Brain microvascular endothelial cell (primary cell): ENCODE results near the gene MYH9.

Experiments used
- DNase-seq: peaks from one replicate; pipeline ENCODE4 v3.0.0-alpha.2; 2020
- H3K27ac ChIP-seq: fragments of 250-450 bp; sonication (Bioruptor Pico); 2 replicates; pipeline ENCODE4 v1.5.1; 2020; ENCODE audit warnings: mild to moderate bottlenecking, moderate library complexity
- H3K27me3 ChIP-seq: fragments of 250-450 bp; sonication (Bioruptor Pico); replicated peaks from 2 replicates; pipeline ENCODE4 v1.5.1; 2020; ENCODE audit warnings: mild to moderate bottlenecking
- H3K36me3 ChIP-seq: fragments of 250-450 bp; sonication (Bioruptor Pico); replicated peaks from 2 replicates; pipeline ENCODE4 v1.5.1; 2020; ENCODE audit warnings: mild to moderate bottlenecking
- H3K4me3 ChIP-seq: 2 replicates; pipeline ENCODE4 v1.5.1; 2011; ENCODE audit warnings: low read depth, mild to moderate bottlenecking, control low read depth, low read length, moderate library complexity
- CTCF ChIP-seq: IDR thresholded peaks from 2 replicates; pipeline ENCODE4 v1.5.1; 2011; ENCODE audit warnings: low read depth, mild to moderate bottlenecking, moderate library complexity, low read length, control low read depth, inconsistent platforms; ENCODE audit errors: missing control alignments
- in situ Hi-C: cut with HindIII; loops from 2 replicates; pipeline ENCODE4 v1.10.0; 2017; ENCODE audit warnings: low sequenced_read_pairs, low pct_ligation_motif_present

Gene MYH9

GRCh38 chr22:36289406-36289870 is 98.3 kb downstream of the MYH9 start:
- no peak overlapping the region for H3K27ac ChIP-seq
- in situ Hi-C loops: no loop called here
- DNase-seq: no peak
- no peak for TF ChIP-seq CTCF
- H3K27me3 ChIP-seq: no peaks in the 10 kb centered on the region
- H3K36me3 ChIP-seq: peaks cover 87% of the 10 kb centered on the region
- H3K4me3 ChIP-seq: no peak overlapping the region

DNA sequence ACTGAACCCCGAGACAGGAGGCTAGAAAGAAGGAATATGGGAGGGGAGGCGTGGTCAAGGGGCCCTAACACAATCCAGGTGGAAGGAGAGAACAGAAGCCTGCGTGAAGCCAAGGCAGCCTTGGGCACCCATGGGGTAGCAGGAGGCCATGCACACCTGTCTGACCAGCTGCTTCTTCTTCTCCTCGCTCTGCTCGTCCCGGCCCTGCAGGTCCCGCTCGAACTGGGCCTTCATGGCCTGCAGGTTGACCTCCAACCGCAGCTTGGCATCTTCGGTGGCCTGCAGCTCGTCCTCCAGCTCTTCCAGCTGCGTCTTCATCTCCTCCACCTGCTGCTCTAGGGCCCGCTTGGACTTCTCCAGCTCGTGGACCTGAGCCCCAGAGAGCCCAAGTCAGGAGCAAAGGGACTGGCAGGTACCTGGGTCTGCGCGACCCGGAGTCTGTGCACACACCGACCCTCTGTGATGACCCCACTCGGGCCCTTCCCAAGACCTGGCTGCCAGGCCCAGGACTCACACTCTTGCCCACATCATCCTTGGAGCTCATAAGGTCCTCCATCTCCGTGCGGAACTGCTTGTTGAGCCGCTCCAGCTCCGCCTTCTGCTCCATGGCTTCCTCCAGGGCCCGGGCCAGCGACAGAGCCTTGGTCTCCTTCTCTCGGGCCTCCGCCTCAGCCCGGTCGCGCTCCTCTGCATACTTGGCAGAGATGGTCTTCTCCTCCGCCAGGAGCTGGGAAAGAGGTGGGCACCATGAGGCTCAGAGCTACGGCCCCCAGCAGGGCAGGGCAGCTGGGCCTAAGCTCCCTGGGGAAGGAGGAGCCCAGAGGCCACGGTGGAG is 99.0 kb downstream of the MYH9 start:
- no peak for DNase-seq
- Histone ChIP-seq H3K27me3 (no peaks in the 10 kb centered on the region), H3K4me3 (no peak overlapping the region), H3K36me3 (peaks cover 87% of the 10 kb centered on the region), H3K27ac (no peak overlapping the region)
- in situ Hi-C loops: no loop called here
- no peak for TF ChIP-seq CTCF

GRCh38 chr22:36287881-36288515 is 99.8 kb downstream of the MYH9 start:
- no peak for DNase-seq
- in situ Hi-C loops: no loop called here
- no peak for TF ChIP-seq CTCF

GRCh38 chr22:36286096-36286957 is 101.4 kb downstream of the MYH9 start:
- peak; percentile 98 for TF ChIP-seq CTCF
- peak overlapping the region; percentile 6 for H3K27ac ChIP-seq
- H3K27me3 ChIP-seq: no peaks in the 10 kb centered on the region
- DNase-seq: peak; percentile 53
- in situ Hi-C loops: no loop called here
- peaks cover 88% of the 10 kb centered on the region for H3K36me3 ChIP-seq
- no peak overlapping the region for H3K4me3 ChIP-seq

More at GRCh38 chr22:36287881-36288515, 99.8 kb downstream of the MYH9 start:
- H3K27me3 ChIP-seq: no peaks in the 10 kb centered on the region
- H3K36me3 ChIP-seq: peaks cover 86% of the 10 kb centered on the region
- no peak overlapping the region for H3K4me3 ChIP-seq
- H3K27ac ChIP-seq: no peak overlapping the region

DNA sequence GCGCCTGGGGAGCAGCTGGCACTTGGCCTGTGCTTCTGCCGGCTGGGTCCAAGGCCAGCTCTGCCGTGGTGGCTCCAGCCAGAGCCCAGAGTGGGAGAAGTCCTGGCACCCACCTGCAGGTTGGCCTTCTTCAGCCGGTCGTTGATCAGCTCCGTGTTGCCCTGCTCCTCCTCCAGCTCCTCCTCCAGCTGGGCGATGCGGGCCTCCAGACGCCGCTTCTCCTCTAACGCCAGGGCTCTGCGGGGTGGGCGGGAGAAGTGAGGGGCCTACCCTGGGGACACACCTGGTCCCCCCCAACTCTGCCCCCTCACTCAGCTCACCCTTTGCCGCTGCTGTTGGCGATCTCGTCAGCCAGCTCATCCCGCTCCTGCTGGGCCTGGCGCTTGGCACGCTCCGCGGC is 102.2 kb downstream of the MYH9 start:
- H3K36me3 ChIP-seq: peaks cover 93% of the 10 kb centered on the region
- H3K27ac ChIP-seq: no peak overlapping the region
- in situ Hi-C loops: no loop called here

More for the DNA sequence above, 102.2 kb downstream of the MYH9 start:
- DNase-seq: no peak
- H3K4me3 ChIP-seq: no peak overlapping the region
- H3K27me3 ChIP-seq: no peaks in the 10 kb centered on the region
- no peak for TF ChIP-seq CTCF
